WTC11 (cell line): Measurements from ENCODE around the gene UGGT1. TPM values are rescaled to one million over a fixed set of nuclear protein-coding genes. Genes with fewer than 3 reads are reported as not detected.

Experiments
- ATAC-seq: fragments of 200-7000 bp; cut with Tn5 transposase; 2 replicates; pipeline ENCODE4 v1.10.0; 2021; ENCODE audit warnings: mild to moderate bottlenecking, moderate library complexity
- CTCF ChIA-PET: fragments of 300-600 bp; sonication (Branson Sonifier 250); formaldehyde crosslinking; loops from one replicate; lab custom pipeline; 2021; ENCODE audit warnings: antibody characterized with exemption; lab: Charles Lee
- POLR2A ChIA-PET: fragments of 350-600 bp; sonication (Branson Sonifier 250); formaldehyde crosslinking; loops from one replicate; lab custom pipeline; 2021; ENCODE audit warnings: antibody characterized with exemption; lab: Charles Lee
- DNase-seq: peaks from one replicate; pipeline ENCODE4 v3.0.0; 2021; ENCODE audit warnings: low spot score
- H3K27ac Mint-ChIP-seq: 2 replicates; pipeline ENCODE4 v1.8.0; 2021; ENCODE audit warnings: mixed read lengths
- H3K27me3 Mint-ChIP-seq: 2 replicates; pipeline ENCODE4 v1.8.0; 2021; ENCODE audit warnings: low read depth, mild to moderate bottlenecking, moderate library complexity, mixed read lengths
- H3K36me3 Mint-ChIP-seq: 2 replicates; pipeline ENCODE4 v1.8.0; 2021; ENCODE audit warnings: mixed read lengths
- H3K4me1 Mint-ChIP-seq: 2 replicates; pipeline ENCODE4 v1.8.0; 2022; ENCODE audit warnings: mixed read lengths
- H3K4me3 Mint-ChIP-seq: 2 replicates; pipeline ENCODE4 v1.8.0; 2021; ENCODE audit warnings: mild to moderate bottlenecking, moderate library complexity, mixed read lengths
- H3K9me3 Mint-ChIP-seq: 2 replicates; pipeline ENCODE4 v1.8.0; 2021; ENCODE audit warnings: mixed read lengths
- GTF2I ChIP-seq: fragments of 250-450 bp; sonication (Bioruptor Pico); conservative IDR thresholded peaks from 2 replicates; pipeline ENCODE4 v1.4.0; 2021; ENCODE audit warnings: mild to moderate bottlenecking
- JUN ChIP-seq: sonication (generic); formaldehyde crosslinking; IDR thresholded peaks from 2 replicates; pipeline ENCODE4 v1.8.0; 2023; ENCODE audit warnings: mild to moderate bottlenecking, missing genetic modification reagents
- MXD4 ChIP-seq: fragments of 250-450 bp; sonication (Bioruptor Pico); IDR thresholded peaks from 2 replicates; pipeline ENCODE4 v1.8.0; 2021; ENCODE audit warnings: mild to moderate bottlenecking, moderate library complexity, borderline replicate concordance
- NFYB ChIP-seq: sonication (generic); formaldehyde crosslinking; conservative IDR thresholded peaks from 2 replicates; pipeline ENCODE4 v1.8.0; 2022; ENCODE audit warnings: low read depth, missing genetic modification reagents
- RORB ChIP-seq: fragments of 250-450 bp; sonication (Bioruptor Pico); IDR thresholded peaks from 2 replicates; pipeline ENCODE4 v1.9.0; 2021; ENCODE audit warnings: mild to moderate bottlenecking
- TEAD1 ChIP-seq: sonication (generic); formaldehyde crosslinking; IDR thresholded peaks from 2 replicates; pipeline ENCODE4 v1.8.0; 2022; ENCODE audit warnings: mild to moderate bottlenecking, missing genetic modification reagents
- ZNF263 ChIP-seq: sonication (generic); formaldehyde crosslinking; IDR thresholded peaks from 2 replicates; pipeline ENCODE4 v1.8.1; 2022; ENCODE audit warnings: low read depth, mild to moderate bottlenecking, moderate library complexity, missing genetic modification reagents
- ZNF317 ChIP-seq: sonication (generic); formaldehyde crosslinking; IDR thresholded peaks from 2 replicates; pipeline ENCODE4 v1.8.1; 2023; ENCODE audit warnings: low read depth, mild to moderate bottlenecking, moderate library complexity, missing genetic modification reagents, borderline replicate concordance
- total RNA-seq: library from RNA; stranded (reverse); gene quantifications from 3 replicates; pipeline ENCODE4 v1.2.3, GENCODE V29; 2021
- TF ChIP-seq, protein P1 (sequence below): sonication (generic); formaldehyde crosslinking; IDR thresholded peaks from 2 replicates; pipeline ENCODE4 v1.8.0; 2023; ENCODE audit warnings: missing genetic modification reagents
- TF ChIP-seq, protein P2 (sequence below): fragments of 250-450 bp; sonication (Bioruptor Pico); IDR thresholded peaks from 2 replicates; pipeline ENCODE4 v1.9.0; 2021; ENCODE audit warnings: moderate library complexity, mild to moderate bottlenecking, inconsistent platforms, borderline replicate concordance
- TF ChIP-seq, protein P3 (sequence below): sonication (generic); formaldehyde crosslinking; IDR thresholded peaks from 2 replicates; pipeline ENCODE4 v1.8.0; 2022; ENCODE audit warnings: missing genetic modification reagents
- TF ChIP-seq, protein P4 (sequence below): fragments of 250-450 bp; sonication (Bioruptor Pico); IDR thresholded peaks from 2 replicates; pipeline ENCODE4 v2.1.2; 2022; ENCODE audit warnings: mild to moderate bottlenecking, moderate library complexity
- TF ChIP-seq, protein P5 (sequence below): sonication (generic); formaldehyde crosslinking; IDR thresholded peaks from 2 replicates; pipeline ENCODE4 v1.8.1; 2023; ENCODE audit warnings: mild to moderate bottlenecking, missing genetic modification reagents, moderate library complexity
- TF ChIP-seq, protein P6 (sequence below): fragments of 250-450 bp; sonication (Bioruptor Pico); IDR thresholded peaks from 2 replicates; pipeline ENCODE4 v1.8.0; 2021; ENCODE audit warnings: mild to moderate bottlenecking
- TF ChIP-seq, protein P7 (sequence below): sonication (generic); formaldehyde crosslinking; IDR thresholded peaks from 2 replicates; pipeline ENCODE4 v1.8.0; 2023; ENCODE audit warnings: mild to moderate bottlenecking, missing genetic modification reagents
- TF ChIP-seq, protein P8 (sequence below): sonication (generic); formaldehyde crosslinking; conservative IDR thresholded peaks from 2 replicates; pipeline ENCODE4 v1.8.1; 2022; ENCODE audit warnings: mild to moderate bottlenecking, missing genetic modification reagents

The UGGT1 gene
- total RNA-seq, 1 experiment from 2014 or later = 57.9 TPM

DNA sequence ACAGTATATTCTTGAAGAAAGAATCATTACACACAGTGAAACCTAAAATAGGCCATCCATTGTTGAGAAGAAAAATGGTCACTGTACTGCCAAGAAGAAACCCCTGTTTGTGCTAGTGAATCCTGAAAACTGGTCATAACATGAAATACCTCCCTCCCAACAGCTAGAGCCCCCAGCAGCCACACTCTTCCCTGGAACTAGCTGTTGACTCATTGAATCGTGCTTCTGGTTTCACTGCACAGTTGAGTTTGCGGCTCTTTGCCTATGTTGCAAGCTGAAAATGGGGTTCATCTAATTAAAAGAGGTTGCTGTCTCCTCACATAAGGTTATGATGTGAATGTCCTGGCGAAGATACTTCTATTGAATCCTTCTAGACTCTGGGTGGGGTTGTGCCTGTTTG lies 86.3 kb downstream of the UGGT1 start:
- Mint-ChIP-seq H3K27ac (no peak overlapping the region), H3K27me3 (no peaks in the 10 kb centered on the region), H3K4me1 (no peaks in the 10 kb centered on the region), H3K9me3 (no peaks in the 10 kb centered on the region), H3K36me3 (peaks cover 89% of the 10 kb centered on the region), H3K4me3 (no peak overlapping the region)
- ChIA-PET POLR2A (no interaction called here), CTCF (no interaction called here)
- DNase-seq (no peak), ATAC-seq (no peak)
- no peak for TF ChIP-seq MXD4
- no peak for TF ChIP-seq ZNF263 (CRISPR knock-in tag)
- TF ChIP-seq, protein P1, sequence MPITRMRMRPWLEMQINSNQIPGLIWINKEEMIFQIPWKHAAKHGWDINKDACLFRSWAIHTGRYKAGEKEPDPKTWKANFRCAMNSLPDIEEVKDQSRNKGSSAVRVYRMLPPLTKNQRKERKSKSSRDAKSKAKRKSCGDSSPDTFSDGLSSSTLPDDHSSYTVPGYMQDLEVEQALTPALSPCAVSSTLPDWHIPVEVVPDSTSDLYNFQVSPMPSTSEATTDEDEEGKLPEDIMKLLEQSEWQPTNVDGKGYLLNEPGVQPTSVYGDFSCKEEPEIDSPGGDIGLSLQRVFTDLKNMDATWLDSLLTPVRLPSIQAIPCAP (CRISPR knock-in tag) = no peak
- no peak for TF ChIP-seq NFYB
- TF ChIP-seq RORB = no peak
- TF ChIP-seq ZNF317 (CRISPR knock-in tag) = no peak
- TF ChIP-seq TEAD1 (CRISPR knock-in tag) = no peak
- TF ChIP-seq, protein P2, sequence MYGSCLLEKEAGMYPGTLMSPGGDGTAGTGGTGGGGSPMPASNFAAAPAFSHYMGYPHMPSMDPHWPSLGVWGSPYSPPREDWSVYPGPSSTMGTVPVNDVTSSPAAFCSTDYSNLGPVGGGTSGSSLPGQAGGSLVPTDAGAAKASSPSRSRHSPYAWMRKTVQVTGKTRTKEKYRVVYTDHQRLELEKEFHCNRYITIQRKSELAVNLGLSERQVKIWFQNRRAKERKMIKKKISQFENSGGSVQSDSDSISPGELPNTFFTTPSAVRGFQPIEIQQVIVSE (CRISPR knock-in tag) = no peak
- TF ChIP-seq, protein P3, sequence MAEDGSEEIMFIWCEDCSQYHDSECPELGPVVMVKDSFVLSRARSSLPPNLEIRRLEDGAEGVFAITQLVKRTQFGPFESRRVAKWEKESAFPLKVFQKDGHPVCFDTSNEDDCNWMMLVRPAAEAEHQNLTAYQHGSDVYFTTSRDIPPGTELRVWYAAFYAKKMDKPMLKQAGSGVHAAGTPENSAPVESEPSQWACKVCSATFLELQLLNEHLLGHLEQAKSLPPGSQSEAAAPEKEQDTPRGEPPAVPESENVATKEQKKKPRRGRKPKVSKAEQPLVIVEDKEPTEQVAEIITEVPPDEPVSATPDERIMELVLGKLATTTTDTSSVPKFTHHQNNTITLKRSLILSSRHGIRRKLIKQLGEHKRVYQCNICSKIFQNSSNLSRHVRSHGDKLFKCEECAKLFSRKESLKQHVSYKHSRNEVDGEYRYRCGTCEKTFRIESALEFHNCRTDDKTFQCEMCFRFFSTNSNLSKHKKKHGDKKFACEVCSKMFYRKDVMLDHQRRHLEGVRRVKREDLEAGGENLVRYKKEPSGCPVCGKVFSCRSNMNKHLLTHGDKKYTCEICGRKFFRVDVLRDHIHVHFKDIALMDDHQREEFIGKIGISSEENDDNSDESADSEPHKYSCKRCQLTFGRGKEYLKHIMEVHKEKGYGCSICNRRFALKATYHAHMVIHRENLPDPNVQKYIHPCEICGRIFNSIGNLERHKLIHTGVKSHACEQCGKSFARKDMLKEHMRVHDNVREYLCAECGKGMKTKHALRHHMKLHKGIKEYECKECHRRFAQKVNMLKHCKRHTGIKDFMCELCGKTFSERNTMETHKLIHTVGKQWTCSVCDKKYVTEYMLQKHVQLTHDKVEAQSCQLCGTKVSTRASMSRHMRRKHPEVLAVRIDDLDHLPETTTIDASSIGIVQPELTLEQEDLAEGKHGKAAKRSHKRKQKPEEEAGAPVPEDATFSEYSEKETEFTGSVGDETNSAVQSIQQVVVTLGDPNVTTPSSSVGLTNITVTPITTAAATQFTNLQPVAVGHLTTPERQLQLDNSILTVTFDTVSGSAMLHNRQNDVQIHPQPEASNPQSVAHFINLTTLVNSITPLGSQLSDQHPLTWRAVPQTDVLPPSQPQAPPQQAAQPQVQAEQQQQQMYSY = no peak
- TF ChIP-seq, protein P4, sequence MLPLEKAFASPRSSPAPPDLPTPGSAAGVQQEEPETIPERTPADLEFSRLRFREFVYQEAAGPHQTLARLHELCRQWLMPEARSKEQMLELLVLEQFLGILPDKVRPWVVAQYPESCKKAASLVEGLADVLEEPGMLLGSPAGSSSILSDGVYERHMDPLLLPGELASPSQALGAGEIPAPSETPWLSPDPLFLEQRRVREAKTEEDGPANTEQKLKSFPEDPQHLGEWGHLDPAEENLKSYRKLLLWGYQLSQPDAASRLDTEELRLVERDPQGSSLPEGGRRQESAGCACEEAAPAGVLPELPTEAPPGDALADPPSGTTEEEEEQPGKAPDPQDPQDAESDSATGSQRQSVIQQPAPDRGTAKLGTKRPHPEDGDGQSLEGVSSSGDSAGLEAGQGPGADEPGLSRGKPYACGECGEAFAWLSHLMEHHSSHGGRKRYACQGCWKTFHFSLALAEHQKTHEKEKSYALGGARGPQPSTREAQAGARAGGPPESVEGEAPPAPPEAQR (CRISPR knock-in tag) = no peak
- TF ChIP-seq, protein P5, sequence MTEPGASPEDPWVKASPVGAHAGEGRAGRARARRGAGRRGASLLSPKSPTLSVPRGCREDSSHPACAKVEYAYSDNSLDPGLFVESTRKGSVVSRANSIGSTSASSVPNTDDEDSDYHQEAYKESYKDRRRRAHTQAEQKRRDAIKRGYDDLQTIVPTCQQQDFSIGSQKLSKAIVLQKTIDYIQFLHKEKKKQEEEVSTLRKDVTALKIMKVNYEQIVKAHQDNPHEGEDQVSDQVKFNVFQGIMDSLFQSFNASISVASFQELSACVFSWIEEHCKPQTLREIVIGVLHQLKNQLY (CRISPR knock-in tag) = no peak
- TF ChIP-seq, protein P6, sequence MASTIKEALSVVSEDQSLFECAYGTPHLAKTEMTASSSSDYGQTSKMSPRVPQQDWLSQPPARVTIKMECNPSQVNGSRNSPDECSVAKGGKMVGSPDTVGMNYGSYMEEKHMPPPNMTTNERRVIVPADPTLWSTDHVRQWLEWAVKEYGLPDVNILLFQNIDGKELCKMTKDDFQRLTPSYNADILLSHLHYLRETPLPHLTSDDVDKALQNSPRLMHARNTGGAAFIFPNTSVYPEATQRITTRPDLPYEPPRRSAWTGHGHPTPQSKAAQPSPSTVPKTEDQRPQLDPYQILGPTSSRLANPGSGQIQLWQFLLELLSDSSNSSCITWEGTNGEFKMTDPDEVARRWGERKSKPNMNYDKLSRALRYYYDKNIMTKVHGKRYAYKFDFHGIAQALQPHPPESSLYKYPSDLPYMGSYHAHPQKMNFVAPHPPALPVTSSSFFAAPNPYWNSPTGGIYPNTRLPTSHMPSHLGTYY = no peak
- TF ChIP-seq, protein P7, sequence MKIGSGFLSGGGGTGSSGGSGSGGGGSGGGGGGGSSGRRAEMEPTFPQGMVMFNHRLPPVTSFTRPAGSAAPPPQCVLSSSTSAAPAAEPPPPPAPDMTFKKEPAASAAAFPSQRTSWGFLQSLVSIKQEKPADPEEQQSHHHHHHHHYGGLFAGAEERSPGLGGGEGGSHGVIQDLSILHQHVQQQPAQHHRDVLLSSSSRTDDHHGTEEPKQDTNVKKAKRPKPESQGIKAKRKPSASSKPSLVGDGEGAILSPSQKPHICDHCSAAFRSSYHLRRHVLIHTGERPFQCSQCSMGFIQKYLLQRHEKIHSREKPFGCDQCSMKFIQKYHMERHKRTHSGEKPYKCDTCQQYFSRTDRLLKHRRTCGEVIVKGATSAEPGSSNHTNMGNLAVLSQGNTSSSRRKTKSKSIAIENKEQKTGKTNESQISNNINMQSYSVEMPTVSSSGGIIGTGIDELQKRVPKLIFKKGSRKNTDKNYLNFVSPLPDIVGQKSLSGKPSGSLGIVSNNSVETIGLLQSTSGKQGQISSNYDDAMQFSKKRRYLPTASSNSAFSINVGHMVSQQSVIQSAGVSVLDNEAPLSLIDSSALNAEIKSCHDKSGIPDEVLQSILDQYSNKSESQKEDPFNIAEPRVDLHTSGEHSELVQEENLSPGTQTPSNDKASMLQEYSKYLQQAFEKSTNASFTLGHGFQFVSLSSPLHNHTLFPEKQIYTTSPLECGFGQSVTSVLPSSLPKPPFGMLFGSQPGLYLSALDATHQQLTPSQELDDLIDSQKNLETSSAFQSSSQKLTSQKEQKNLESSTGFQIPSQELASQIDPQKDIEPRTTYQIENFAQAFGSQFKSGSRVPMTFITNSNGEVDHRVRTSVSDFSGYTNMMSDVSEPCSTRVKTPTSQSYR (CRISPR knock-in tag) = no peak

DNA sequence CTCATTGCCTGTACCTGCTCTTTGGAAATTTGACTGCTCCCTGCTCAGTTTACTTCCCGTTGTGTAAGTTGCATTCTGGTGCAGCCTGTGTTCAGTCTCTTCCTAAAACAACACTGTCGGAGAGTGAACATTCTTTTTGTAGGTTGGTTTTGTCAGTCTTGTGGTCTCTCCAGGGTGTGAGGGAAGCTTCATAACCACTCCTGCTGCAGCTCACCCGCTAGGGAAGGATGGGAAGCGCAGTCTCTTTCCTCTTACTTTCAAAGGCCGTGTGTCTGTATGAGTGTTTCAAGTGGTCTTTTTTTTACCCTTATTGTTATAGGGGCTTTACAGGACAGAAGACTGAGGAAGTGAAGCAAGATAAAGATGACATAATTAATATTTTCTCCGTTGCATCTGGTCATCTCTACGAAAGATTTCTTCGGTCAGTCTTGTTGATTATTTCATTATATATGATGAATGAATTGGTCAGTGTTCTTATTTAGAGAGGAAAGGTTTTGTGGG lies 87.2 kb downstream of the UGGT1 start:
- Mint-ChIP-seq H3K4me1 (no peaks in the 10 kb centered on the region), H3K9me3 (no peaks in the 10 kb centered on the region), H3K27me3 (no peaks in the 10 kb centered on the region), H3K36me3 (peaks cover 87% of the 10 kb centered on the region), H3K27ac (no peak overlapping the region), H3K4me3 (no peak overlapping the region)
- POLR2A ChIA-PET = no interaction called here
- no peak for DNase-seq
- CTCF ChIA-PET = interaction anchor here (0.8 to 1.7 kb wide), 5 partner anchors 10 to 558 kb away, joined by 3 to 10 read pairs (median 3); no protein-coding TSS in a partner anchor
- TF ChIP-seq GTF2I (CRISPR knock-in tag) (no peak), JUN (CRISPR knock-in tag) (no peak)
- TF ChIP-seq, protein P4 (CRISPR knock-in tag) = no peak
- TF ChIP-seq, protein P8, sequence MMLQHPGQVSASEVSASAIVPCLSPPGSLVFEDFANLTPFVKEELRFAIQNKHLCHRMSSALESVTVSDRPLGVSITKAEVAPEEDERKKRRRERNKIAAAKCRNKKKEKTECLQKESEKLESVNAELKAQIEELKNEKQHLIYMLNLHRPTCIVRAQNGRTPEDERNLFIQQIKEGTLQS (CRISPR knock-in tag) = no peak
- no peak for ATAC-seq
